GM10266 (cell line): Measurements from ENCODE around the gene IGIP.

Experiments
- DNase-seq: peaks from one replicate; pipeline ENCODE4 v3.0.0; 2012; ENCODE audit errors: extremely low spot score
- TF ChIP-seq, protein P1 (sequence below): IDR thresholded peaks from 2 replicates; pipeline ENCODE4 v1.5.1; 2012; ENCODE audit warnings: mild to moderate bottlenecking, low read depth; ENCODE audit not compliant: control insufficient read depth, insufficient read depth; ENCODE audit errors: missing control alignments

Gene IGIP

DNA sequence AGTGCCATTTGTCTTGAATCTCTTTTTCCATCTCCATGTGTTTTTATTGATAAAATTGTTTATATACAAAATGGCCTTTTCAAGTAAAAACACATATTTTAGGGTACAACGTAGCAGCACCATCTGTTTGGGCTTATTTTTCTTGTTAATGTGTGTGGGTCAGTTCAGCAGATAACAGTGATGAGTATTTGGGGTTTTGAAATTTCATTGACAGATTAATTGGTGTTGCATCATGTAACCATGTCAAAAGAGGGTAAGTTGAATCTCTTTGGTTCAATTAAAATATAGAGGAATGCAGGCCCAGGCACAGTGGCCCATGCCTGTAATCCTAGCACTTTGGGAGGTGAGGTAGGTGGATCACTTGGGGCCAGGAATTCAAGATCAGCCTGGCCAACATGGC lies 31.9 kb upstream of the IGIP start:
- TF ChIP-seq, protein P1, sequence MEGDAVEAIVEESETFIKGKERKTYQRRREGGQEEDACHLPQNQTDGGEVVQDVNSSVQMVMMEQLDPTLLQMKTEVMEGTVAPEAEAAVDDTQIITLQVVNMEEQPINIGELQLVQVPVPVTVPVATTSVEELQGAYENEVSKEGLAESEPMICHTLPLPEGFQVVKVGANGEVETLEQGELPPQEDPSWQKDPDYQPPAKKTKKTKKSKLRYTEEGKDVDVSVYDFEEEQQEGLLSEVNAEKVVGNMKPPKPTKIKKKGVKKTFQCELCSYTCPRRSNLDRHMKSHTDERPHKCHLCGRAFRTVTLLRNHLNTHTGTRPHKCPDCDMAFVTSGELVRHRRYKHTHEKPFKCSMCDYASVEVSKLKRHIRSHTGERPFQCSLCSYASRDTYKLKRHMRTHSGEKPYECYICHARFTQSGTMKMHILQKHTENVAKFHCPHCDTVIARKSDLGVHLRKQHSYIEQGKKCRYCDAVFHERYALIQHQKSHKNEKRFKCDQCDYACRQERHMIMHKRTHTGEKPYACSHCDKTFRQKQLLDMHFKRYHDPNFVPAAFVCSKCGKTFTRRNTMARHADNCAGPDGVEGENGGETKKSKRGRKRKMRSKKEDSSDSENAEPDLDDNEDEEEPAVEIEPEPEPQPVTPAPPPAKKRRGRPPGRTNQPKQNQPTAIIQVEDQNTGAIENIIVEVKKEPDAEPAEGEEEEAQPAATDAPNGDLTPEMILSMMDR: no peak

GRCh38 chr5:140094889-140095288 lies 30.8 kb upstream of the IGIP start:
- no peak for DNase-seq
- TF ChIP-seq, protein P1: no peak

More for the DNA sequence above, 31.9 kb upstream of the IGIP start:
- no peak for DNase-seq

DNA sequence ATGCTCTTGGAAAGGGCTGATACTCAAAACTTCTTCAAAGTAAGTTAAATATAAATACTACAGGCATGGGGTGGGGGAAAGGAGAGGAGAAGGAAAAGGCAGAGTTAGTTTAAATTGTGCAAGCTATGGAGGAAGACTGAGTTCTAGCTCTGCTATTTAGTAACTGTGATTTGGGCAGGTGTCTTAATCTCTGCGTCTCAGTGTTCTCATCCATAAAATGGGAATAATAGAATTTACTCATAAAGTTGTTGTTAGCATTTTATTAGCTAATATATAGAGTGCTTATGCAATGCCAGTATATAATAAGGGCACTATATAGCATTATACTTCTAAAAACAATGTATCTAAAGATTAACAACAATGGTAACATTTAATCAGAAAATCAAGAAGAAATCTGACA lies 24.6 kb upstream of the IGIP start:
- TF ChIP-seq, protein P1: no peak
- DNase-seq: no peak

GRCh38 chr5:140103154-140103553 lies 22.6 kb upstream of the IGIP start:
- no peak for DNase-seq
- TF ChIP-seq, protein P1: no peak

- no peak for DNase-seq
- TF ChIP-seq, protein P1: no peak
Observed at GRCh38 chr5:140104100-140104499, 21.6 kb upstream of the IGIP start.

- TF ChIP-seq, protein P1: no peak
- DNase-seq: no peak
Observed at GRCh38 chr5:140106101-140106500, 19.6 kb upstream of the IGIP start.

DNA sequence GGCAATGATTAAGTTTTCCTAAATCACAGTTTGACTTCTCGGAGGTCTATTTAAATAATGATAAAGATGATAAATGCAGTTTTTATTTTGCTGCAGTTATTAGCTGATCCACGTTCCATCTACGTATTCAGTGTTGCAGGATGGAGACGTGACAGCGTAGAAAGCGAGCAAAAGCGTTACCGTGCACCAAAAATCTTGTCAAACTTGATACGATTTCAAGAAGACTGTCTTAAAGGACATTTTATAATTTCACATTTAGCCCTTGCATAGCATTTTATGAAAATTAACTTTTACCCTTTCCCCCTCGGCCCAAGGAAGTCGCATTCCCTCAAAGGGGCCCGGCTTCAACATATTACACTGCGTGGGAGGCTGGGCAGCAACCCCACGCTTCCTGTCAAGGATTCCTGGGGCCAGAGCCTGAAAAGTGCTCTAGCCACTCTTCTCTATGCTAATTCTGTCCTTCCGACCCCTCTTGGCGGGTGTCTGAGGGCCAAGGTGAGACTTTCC lies 18.9 kb upstream of the IGIP start:
- no peak for DNase-seq
- TF ChIP-seq, protein P1: no peak
